Spinal cord (tissue), 10 donors: Measurements from ENCODE around the gene YTHDF2. TPM values are rescaled to one million over a fixed set of nuclear protein-coding genes. Genes with fewer than 3 reads are reported as not detected.
"Not testable (repeated sequence)": the region's sequence is repeated elsewhere in the genome, so short reads cannot be mapped to it uniquely, and the experiment has no call there.

ENCODE experiments used
- DNase-seq, 6 donors: peaks; one replicate each; pipeline versions ENCODE4 v3.0.0 to v3.0.0-alpha.2; 2013 to 2015; ENCODE audit warnings: low spot score in 6 of 6, low read depth in 4 of 6
- H3K27ac ChIP-seq: one replicate; pipeline ENCODE4 v1.5.1; 2013; ENCODE audit warnings: low read depth, low read length, control low read depth
- H3K27me3 ChIP-seq: one replicate; pipeline ENCODE4 v1.6.1; 2013; ENCODE audit warnings: low read length; ENCODE audit not compliant: control insufficient read depth, insufficient read depth
- H3K36me3 ChIP-seq: one replicate; pipeline ENCODE4 v1.6.1; 2013; ENCODE audit warnings: low read length; ENCODE audit not compliant: control insufficient read depth, insufficient read depth
- H3K4me1 ChIP-seq: one replicate; pipeline ENCODE4 v1.6.1; 2013; ENCODE audit warnings: low read length; ENCODE audit not compliant: control insufficient read depth, insufficient read depth
- H3K4me3 ChIP-seq: one replicate; pipeline ENCODE4 v1.5.1; 2013; ENCODE audit warnings: low read depth, low read length, control low read depth
- H3K9me3 ChIP-seq: one replicate; pipeline ENCODE4 v1.6.1; 2013; ENCODE audit warnings: low read length; ENCODE audit not compliant: control insufficient read depth, insufficient read depth
- WGBS: methylation state at CpG from one replicate; pipeline ENCODE4 v1.1.5; 2013; ENCODE audit warnings: missing lambda C conversion rate; ENCODE audit not compliant: insufficient coverage; 5-methylcytosine and 5-hydroxymethylcytosine counted together
- polyA plus RNA-seq, 2 donors: library from polyadenylated mRNA; unstranded; fragments of 120-200 nt; gene quantifications; one replicate each; pipeline ENCODE4 v1.2.1, GENCODE V29; 2013; ENCODE audit not compliant: insufficient read length in 2 of 2
- total RNA-seq, 2 donors: library from RNA; depleted of rRNA in 1 of 2; stranded (reverse); fragments of 120-200 nt in 1 of 2; fragments of >200 nt in 1 of 2; gene quantifications; one replicate each; pipeline versions ENCODE4 v1.2.3 to v1.2.4, GENCODE V29; 2013 to 2014
- donor health status: healthy.

The YTHDF2 gene
- total and polyA plus RNA-seq, 4 donors, result 46.9 to 66.5 (median 52.4) TPM

DNA sequence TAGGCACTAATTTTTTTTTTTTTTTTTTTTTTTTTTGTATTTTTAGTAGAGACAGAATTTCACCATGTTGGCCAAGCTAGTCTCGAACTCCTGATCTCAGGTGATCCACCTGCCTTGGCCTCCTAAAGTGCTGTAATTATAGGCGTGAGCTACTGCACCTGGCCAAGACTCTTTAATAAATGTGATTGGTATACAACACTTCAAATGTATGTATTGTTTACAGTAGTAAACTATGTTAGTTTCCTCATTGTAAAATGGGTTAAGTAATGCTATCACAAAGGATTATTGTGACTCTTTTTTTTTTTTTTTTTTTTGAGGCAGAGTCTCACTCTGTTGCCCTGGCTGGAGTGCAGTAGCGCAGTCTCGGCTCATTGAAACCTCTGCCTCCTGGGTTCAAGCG is 11.4 kb upstream of the YTHDF2 start:
- no CpG with 5 or more reads among the region's 5 CpGs for WGBS
- not testable (repeated sequence) for H3K27ac ChIP-seq, H3K27me3 ChIP-seq, DNase-seq, H3K4me1 ChIP-seq, H3K36me3 ChIP-seq, H3K9me3 ChIP-seq, H3K4me3 ChIP-seq

DNA sequence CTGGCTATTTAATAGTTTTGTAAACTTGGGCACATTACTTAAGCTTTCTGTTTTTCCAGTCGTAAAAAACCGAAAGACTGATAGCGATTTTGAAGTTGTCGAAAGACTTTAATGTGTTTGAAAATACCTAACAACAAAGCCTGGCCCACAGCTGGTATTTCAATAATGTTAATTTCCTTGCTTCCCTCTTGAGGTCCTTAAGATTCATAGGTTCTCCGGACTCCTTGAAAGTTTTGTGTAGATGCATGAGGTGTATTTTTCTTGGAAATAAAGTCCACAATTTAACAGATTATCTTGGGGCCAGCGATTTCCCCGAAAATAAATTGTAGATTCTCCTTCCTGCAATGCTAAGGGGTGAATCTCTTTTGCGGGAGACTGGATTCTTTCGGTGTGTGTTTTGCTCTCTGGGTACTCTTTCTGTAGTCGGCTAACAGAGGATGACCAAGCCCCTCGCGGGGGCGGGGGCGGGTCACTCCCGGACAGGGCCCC is 735 bp upstream of the YTHDF2 start:
- Histone ChIP-seq H3K36me3 (peaks cover 15% of the 10 kb centered on the region), H3K9me3 (no peaks in the 10 kb centered on the region), H3K27ac (peak overlapping the region; percentile 92), H3K27me3 (no peaks in the 10 kb centered on the region), H3K4me1 (peaks cover 10% of the 10 kb centered on the region), H3K4me3 (peak overlapping the region; percentile 89)
- WGBS, result 2% methylated on average over 8 of the region's 15 CpGs
- DNase-seq, result no peak

DNA sequence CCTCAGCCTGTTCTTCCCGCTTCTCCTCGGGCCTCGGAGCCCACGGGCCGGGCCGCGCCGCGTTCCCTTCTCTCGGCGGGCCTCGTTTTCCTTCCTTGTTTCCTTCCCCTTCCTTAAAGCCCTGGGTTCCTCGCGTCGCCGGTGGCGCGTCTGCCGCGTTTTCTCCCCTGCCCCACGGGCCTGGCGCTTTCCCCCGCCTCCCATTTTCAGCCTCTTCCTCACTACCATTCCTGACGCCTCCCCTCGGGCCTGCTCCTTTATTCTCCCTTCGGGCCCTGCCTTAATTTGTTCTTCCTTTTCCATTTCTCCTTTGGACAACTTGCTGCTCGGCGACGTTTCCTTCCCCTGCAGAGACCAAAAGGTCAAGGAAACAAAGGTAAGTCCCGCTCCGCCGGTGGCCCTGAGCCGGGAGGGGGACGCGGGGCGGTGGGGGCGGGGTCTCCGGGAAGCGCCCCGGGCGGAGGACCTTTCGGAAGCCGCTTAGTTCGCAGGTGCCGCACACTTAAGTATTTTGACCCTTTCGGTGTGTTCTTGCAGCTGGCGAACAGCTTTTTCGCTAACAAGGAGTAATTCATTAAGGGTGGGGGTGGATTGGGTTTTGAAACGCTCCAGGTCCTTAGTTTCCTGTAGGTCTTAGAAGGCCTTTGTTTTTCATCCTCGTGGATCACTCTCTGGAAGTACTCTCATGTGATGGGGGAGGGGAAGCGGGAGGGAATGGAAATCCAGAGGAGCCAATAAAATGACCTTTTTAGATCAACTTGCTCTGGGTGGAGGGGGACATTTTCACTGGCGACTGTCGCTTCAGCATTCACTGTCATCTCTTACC is 780 bp downstream of the YTHDF2 start:
- peaks cover 10% of the 10 kb centered on the region for H3K4me1 ChIP-seq

DNA sequence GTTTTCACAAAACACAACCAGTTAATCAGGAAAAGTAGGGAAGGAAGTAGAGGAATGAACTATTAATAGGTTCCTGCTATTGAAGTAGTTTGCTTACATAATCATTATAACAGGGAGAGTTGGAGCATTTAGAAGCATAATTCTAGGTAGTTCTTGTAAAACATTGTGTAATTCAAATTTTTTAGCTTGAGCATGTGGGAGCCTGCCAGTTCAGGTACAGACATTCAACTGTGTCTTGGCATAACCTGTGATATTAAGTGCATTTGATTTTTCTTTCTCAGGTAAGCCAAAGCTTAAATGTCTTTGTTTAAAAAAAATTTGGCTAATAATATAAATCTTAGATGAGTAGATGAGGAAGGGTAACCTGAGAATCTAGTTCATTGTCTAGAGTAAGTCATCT is 3.4 kb downstream of the YTHDF2 start:
- Histone ChIP-seq H3K36me3 (peaks cover 45% of the 10 kb centered on the region), H3K4me1 (peaks cover 10% of the 10 kb centered on the region), H3K4me3 (no peak overlapping the region), H3K9me3 (no peaks in the 10 kb centered on the region), H3K27ac (no peak overlapping the region), H3K27me3 (no peaks in the 10 kb centered on the region)
- no peak for DNase-seq

More for the DNA sequence above, 780 bp downstream of the YTHDF2 start:
- H3K27me3 ChIP-seq, result no peaks in the 10 kb centered on the region
- peak overlapping the region; percentile 89 for H3K4me3 ChIP-seq
- peak overlapping the region; percentile 92 for H3K27ac ChIP-seq
- H3K9me3 ChIP-seq, result no peaks in the 10 kb centered on the region
- H3K36me3 ChIP-seq, result peaks cover 27% of the 10 kb centered on the region
- WGBS, result 0% methylated on average over 51 of the region's 53 CpGs
- peak in 5 of 6 donors; percentile 17 to 59 (median 26) for DNase-seq

DNA sequence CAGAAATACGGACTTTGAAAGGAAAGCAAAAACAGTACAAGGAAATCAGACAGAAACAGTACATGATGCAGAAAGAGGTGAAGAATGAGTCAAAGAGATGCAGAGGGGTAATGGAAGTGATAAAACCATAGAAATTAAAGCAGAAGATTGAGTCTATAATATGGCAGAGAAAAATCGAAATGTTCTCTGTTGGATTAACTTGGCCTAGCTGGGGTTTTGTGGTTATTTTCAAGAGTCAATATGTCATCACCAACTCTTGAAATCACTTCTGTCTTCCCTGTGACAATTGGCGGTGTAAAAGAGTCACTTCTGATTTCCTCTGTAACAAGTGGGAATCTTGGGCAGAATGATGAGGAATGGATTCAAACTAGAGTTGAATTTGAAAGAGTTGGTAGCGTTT is 7.4 kb downstream of the YTHDF2 start:
- no peak overlapping the region for H3K4me3 ChIP-seq
- WGBS, result 91% methylated on average over 2 of the region's 4 CpGs
- H3K27ac ChIP-seq, result no peak overlapping the region
- H3K36me3 ChIP-seq, result peaks cover 68% of the 10 kb centered on the region
- H3K9me3 ChIP-seq, result no peaks in the 10 kb centered on the region
- DNase-seq, result no peak
- H3K4me1 ChIP-seq, result peaks cover 15% of the 10 kb centered on the region
- no peaks in the 10 kb centered on the region for H3K27me3 ChIP-seq

DNA sequence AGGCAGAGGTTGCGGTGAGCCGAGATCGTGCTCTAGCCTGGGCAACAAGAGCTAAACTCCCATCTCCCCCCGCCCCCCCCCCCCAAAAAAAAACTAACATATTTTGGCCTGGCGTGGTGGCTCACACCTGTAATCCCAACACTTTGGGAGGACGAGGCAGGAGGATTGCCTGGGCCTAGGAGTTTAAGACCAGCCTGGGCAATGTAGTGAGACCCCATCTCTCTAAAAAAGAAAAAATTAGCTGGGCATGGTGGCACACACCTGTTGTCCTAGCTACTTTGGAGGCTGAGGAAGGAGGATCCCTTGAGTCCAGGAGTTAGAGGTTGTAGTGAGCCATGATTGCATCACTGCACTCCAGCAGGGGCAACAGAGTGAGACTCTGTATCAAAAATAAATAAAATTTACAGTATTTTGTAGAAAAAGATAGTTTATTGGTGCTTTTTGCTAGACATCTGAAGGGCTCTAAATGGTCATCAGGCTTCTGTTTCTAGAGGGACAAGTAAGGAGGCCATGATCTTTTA is 9.0 kb downstream of the YTHDF2 start:
- H3K4me3 ChIP-seq, result no peak overlapping the region
- H3K4me1 ChIP-seq, result peaks cover 16% of the 10 kb centered on the region
- H3K27ac ChIP-seq, result no peak overlapping the region
- peaks cover 63% of the 10 kb centered on the region for H3K36me3 ChIP-seq
- WGBS, result no CpG with 5 or more reads among the region's 6 CpGs
- DNase-seq, result no peak
- no peaks in the 10 kb centered on the region for H3K27me3 ChIP-seq
- no peaks in the 10 kb centered on the region for H3K9me3 ChIP-seq

DNA sequence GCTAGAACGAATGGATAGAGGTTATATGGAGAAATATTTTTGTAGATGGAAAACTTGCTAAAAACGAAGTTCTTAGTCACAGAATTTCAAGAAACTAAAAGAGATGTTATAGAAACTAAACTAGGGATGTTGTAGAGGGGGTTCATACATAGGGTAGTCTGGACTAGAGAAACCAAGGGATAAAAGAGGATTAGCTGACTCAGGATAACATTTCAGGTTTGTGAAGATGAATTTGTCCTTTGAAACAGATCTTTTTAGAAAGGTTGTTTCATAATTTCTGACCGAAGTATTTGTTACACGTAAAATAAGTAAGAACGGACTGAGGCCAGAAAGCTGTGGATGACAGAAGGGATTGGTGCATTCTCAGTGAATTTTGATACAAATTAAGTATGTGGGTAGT is 13.6 kb downstream of the YTHDF2 start:
- no peak for DNase-seq
- Histone ChIP-seq H3K36me3 (peaks cover 39% of the 10 kb centered on the region), H3K4me3 (no peak overlapping the region), H3K27me3 (no peaks in the 10 kb centered on the region), H3K4me1 (peaks cover 23% of the 10 kb centered on the region), H3K9me3 (no peaks in the 10 kb centered on the region), H3K27ac (no peak overlapping the region)
- WGBS, result no CpG with 5 or more reads among the region's 5 CpGs

DNA sequence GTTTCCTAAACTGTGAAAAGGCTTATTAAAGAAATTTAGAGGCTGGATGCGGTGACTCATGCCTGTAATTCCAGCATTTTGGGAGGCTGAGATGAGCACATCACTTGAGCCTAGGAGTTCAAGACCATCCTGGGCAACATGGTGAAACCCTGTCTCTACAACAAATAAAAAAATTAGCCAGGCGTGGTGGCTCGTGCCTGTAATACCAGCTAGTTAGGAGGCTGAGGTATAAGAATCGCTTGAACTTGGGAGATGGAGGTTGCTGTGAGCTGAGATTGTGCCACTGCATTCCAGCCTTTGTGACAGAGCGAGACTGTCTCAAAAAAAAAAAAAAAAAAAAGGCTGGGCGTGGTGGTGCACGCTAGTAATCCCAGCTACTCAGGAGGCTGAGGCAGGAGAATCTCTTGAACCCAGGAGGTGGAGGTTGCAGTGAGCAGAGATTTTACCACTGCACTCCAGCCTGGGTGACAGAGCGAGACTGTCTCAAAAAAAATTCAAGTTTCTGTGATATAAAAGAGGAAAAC is 14.1 kb downstream of the YTHDF2 start:
- not testable (repeated sequence) for H3K27ac ChIP-seq, H3K9me3 ChIP-seq, H3K27me3 ChIP-seq, H3K4me3 ChIP-seq, DNase-seq
- WGBS, result 100% methylated on average over 1 of the region's 8 CpGs
- peaks cover 34% of the 10 kb centered on the region for H3K36me3 ChIP-seq
- peaks cover 23% of the 10 kb centered on the region for H3K4me1 ChIP-seq

DNA sequence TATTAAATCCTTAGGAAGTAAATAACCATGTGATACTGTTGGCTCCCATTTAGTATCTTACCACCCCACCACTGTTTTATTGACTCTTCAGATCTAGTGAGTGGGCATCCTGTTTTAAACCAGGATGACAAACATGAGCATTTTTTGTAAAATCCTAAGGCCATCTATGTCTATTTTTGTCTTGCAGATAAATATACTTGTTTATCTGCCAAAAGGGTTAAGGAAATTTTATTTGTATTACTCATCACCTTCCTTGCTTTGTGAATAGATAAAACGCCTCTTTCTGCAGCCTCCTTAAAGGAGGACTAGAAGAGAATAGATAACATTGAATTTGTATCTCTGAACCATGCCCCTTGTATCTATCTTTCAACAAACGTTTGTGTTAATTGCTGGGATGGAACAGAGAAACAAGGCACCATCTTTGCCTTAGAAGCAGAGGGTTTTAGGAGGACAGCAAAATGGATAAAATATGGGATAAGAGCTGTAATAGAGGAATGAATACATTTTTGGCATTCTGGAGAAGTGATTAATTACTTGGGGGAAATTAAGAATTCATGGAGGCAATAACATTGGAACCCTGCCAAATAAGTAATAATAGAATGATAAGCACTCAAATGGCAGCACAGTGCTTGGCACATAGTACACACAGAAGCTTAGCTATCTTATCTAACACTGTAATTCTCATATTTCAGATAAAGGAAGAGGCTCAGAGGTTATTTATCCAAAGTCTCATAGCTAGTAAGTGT is 14.7 kb downstream of the YTHDF2 start:
- DNase-seq, result no peak
- peaks cover 28% of the 10 kb centered on the region for H3K36me3 ChIP-seq
- WGBS, result no CpG with 5 or more reads among the region's 2 CpGs
- no peaks in the 10 kb centered on the region for H3K27me3 ChIP-seq
- H3K27ac ChIP-seq, result no peak overlapping the region
- no peak overlapping the region for H3K4me3 ChIP-seq
- no peaks in the 10 kb centered on the region for H3K9me3 ChIP-seq
- H3K4me1 ChIP-seq, result peaks cover 19% of the 10 kb centered on the region
